DND-41 (cell line): Measurements from ENCODE around the gene MSI2.

Source experiments
- EZH2 ChIP-seq: IDR thresholded peaks from 3 replicates; pipeline ENCODE4 v1.6.1; 2012; ENCODE audit warnings: borderline replicate concordance, low read depth, mild to moderate bottlenecking, moderate library complexity, low read length, inconsistent platforms; ENCODE audit not compliant: severe bottlenecking
- TF ChIP-seq, protein P1 (sequence below): IDR thresholded peaks from 2 replicates; pipeline ENCODE4 v1.5.1; 2012; ENCODE audit warnings: borderline replicate concordance, low read length, moderate library complexity, mild to moderate bottlenecking; ENCODE audit not compliant: poor library complexity, severe bottlenecking; ENCODE audit errors: extremely low read depth

GRCh38 chr17:57228911-57229310, 27.4 kb upstream of the MSI2 start:
- no peak for TF ChIP-seq EZH2
- TF ChIP-seq, protein P1, sequence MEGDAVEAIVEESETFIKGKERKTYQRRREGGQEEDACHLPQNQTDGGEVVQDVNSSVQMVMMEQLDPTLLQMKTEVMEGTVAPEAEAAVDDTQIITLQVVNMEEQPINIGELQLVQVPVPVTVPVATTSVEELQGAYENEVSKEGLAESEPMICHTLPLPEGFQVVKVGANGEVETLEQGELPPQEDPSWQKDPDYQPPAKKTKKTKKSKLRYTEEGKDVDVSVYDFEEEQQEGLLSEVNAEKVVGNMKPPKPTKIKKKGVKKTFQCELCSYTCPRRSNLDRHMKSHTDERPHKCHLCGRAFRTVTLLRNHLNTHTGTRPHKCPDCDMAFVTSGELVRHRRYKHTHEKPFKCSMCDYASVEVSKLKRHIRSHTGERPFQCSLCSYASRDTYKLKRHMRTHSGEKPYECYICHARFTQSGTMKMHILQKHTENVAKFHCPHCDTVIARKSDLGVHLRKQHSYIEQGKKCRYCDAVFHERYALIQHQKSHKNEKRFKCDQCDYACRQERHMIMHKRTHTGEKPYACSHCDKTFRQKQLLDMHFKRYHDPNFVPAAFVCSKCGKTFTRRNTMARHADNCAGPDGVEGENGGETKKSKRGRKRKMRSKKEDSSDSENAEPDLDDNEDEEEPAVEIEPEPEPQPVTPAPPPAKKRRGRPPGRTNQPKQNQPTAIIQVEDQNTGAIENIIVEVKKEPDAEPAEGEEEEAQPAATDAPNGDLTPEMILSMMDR, result no peak
